ENCODE results near the gene MYRF. TPM values are rescaled to one million over a fixed set of nuclear protein-coding genes. Genes with fewer than 3 reads are reported as not detected.

Gene MYRF
- total and polyA plus RNA-seq, 9 of the 15 experiments (the other 6 are each of a cell fraction or from before 2014, with no cell fraction given): 2.3 to 25.8 (median 7.1) TPM

GRCh38 chr11:61707574-61707973, 44.9 kb upstream of the MYRF start:
- intact Hi-C loops (cut with micrococcal nuclease): no loop called here
- in situ Hi-C loops (cut with MboI): no loop called here
- DNase-seq (ENCODE audit: extremely low read depth in 1 of 4, low spot score in 3 of 4) (no peak), ATAC-seq (no peak), FAIRE-seq (no peak)
- H4K20me1 ChIP-seq (replicated peaks; ENCODE audit: control insufficient read depth, insufficient read depth, low read length): peaks cover 27% of the 10 kb centered on the region
- no peaks in the 10 kb centered on the region for H3K79me2 ChIP-seq (ENCODE audit: control insufficient read depth, insufficient read depth, low read length)
- ChIA-PET CTCF (ENCODE audit: low intra/inter-chr PET ratio) (no interaction called here), POLR2A (interaction anchor here (0.6 kb wide), 1 partner anchor 78 kb away, joined by 3 read pairs; no protein-coding TSS in a partner anchor)
- no peak overlapping the region for H3K9ac ChIP-seq (ENCODE audit: insufficient read depth in 1 of 2, low read depth in 2 of 2, low read length in 2 of 2)
- BruUV-seq (replicated peaks): no TSS peak
- no peak overlapping the region for H2AFZ ChIP-seq (ENCODE audit: low read depth, low read length)
- H3K9me1 ChIP-seq (ENCODE audit: control insufficient read depth, insufficient read depth, low read length): no peaks in the 10 kb centered on the region
- 50% methylated on average over 9 of the region's 9 CpGs for WGBS (ENCODE audit: insufficient coverage, low coverage, missing lambda C conversion rate)
- H3K9me3 ChIP-seq (replicated peaks; ENCODE audit: control insufficient read depth, insufficient read depth, low read depth, low read length): no peaks in the 10 kb centered on the region
- H3K4me2 ChIP-seq (ENCODE audit: insufficient read depth, low read length): no peak overlapping the region
- TF ChIP-seq CCAR2 (IDR thresholded peaks at IDR 0.05; ENCODE audit: low read depth, low read length) (no peak), NFYB (IDR thresholded peaks at IDR 0.05; ENCODE audit: extremely low read depth, insufficient read length) (no peak), NUFIP1 (IDR thresholded peaks at IDR 0.05; ENCODE audit: partially characterized antibody) (no peak), RBM14 (IDR thresholded peaks at IDR 0.05; ENCODE audit: borderline replicate concordance, insufficient read depth, low read depth, low read length) (no peak), KHSRP (IDR thresholded peaks at IDR 0.05) (no peak), ZNF778 (CRISPR knock-in tag; IDR thresholded peaks at IDR 0.05) (no peak), WHSC1 (IDR thresholded peaks at IDR 0.05; ENCODE audit: low read length) (no peak), MTA1 (IDR thresholded peaks at IDR 0.05; ENCODE audit: borderline replicate concordance) (no peak), HDAC8 (tag; IDR thresholded peaks at IDR 0.05) (no peak), MECOM (CRISPR knock-in tag; IDR thresholded peaks at IDR 0.05) (no peak), ZNF311 (CRISPR knock-in tag; IDR thresholded peaks at IDR 0.05) (no peak), FOXM1 (IDR thresholded peaks at IDR 0.05; ENCODE audit: low read depth) (no peak), FOXM1 (CRISPR knock-in tag; IDR thresholded peaks at IDR 0.05; ENCODE audit: low read depth) (no peak), SP1 (CRISPR knock-in tag; IDR thresholded peaks at IDR 0.05) (no peak)
- TF ChIP-seq, protein P1, sequence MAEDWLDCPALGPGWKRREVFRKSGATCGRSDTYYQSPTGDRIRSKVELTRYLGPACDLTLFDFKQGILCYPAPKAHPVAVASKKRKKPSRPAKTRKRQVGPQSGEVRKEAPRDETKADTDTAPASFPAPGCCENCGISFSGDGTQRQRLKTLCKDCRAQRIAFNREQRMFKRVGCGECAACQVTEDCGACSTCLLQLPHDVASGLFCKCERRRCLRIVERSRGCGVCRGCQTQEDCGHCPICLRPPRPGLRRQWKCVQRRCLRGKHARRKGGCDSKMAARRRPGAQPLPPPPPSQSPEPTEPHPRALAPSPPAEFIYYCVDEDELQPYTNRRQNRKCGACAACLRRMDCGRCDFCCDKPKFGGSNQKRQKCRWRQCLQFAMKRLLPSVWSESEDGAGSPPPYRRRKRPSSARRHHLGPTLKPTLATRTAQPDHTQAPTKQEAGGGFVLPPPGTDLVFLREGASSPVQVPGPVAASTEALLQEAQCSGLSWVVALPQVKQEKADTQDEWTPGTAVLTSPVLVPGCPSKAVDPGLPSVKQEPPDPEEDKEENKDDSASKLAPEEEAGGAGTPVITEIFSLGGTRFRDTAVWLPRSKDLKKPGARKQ (CRISPR knock-in tag; IDR thresholded peaks at IDR 0.05): no peak
- H3K27me3 ChIP-seq (ENCODE audit: control insufficient read depth in 2 of 2, insufficient read depth in 2 of 2, low read length in 2 of 2): peaks cover 20 to 86% of the 10 kb centered on the region in 2 experiments; a peak in 4 of 5 replicates
- no peak overlapping the region for H3K27ac ChIP-seq (ENCODE audit: extremely low read depth, low read depth, low read length)
- H3K36me3 ChIP-seq (ENCODE audit: control insufficient read depth, insufficient read depth, low read length): no peaks in the 10 kb centered on the region
- H3K4me1 ChIP-seq (replicated peaks in 1 of 2; ENCODE audit: control insufficient read depth in 2 of 2, insufficient read depth in 2 of 2, low read length in 2 of 2): peaks cover 0 to 11% of the 10 kb centered on the region in 2 experiments; a peak in 3 of 5 replicates
- no peak overlapping the region for H3K4me3 ChIP-seq

All from K562 (cell line).